LNCAP (cell line): Measurements from ENCODE around the gene SUPT6H.

Source experiments
- TF ChIP-seq, protein P1 (sequence below): fragments of 450-650 bp; IDR thresholded peaks from 2 replicates; pipeline ENCODE4 v1.5.1; 2017; ENCODE audit warnings: mild to moderate bottlenecking

The SUPT6H gene

GRCh38 chr17:28744104-28744971 lies 82.3 kb downstream of the SUPT6H start:
- TF ChIP-seq, protein P1, sequence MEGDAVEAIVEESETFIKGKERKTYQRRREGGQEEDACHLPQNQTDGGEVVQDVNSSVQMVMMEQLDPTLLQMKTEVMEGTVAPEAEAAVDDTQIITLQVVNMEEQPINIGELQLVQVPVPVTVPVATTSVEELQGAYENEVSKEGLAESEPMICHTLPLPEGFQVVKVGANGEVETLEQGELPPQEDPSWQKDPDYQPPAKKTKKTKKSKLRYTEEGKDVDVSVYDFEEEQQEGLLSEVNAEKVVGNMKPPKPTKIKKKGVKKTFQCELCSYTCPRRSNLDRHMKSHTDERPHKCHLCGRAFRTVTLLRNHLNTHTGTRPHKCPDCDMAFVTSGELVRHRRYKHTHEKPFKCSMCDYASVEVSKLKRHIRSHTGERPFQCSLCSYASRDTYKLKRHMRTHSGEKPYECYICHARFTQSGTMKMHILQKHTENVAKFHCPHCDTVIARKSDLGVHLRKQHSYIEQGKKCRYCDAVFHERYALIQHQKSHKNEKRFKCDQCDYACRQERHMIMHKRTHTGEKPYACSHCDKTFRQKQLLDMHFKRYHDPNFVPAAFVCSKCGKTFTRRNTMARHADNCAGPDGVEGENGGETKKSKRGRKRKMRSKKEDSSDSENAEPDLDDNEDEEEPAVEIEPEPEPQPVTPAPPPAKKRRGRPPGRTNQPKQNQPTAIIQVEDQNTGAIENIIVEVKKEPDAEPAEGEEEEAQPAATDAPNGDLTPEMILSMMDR: peak; percentile 3; the same call in 1 of the 2 replicates

- TF ChIP-seq, protein P1: no peak
Measured at GRCh38 chr17:28744972-28745785, 83.2 kb downstream of the SUPT6H start.

DNA sequence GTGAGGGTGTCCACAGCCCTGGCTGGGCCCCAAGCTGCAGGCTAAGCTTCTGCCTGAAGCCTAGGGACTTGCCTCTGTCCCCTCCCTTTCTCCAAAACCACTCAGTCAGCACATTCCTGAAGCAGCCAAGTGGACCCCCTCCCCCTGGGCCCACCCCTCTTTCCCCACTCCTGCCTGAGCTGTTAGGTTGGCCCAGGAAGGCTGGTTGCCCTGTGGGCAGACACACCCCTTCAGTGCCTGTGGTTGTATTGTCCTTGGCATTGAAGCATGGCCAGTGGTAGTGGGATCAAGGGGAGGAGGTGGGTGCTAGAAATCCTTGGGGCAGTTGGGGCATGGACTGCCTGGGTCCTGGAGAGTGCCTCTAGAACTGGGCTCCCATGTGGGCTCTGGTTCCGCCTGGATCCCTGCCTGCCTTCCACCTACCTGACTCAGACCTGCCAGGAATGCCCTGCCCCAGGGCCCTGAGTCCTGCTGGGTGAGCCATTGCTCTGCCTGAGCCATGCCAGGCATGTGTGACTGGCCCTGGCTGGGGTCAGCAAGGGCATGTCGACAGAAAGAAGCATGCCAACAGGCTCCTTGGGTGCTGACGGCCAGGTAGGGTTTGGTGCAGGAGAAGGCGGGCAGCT lies 83.9 kb downstream of the SUPT6H start:
- TF ChIP-seq, protein P1: no peak

GRCh38 chr17:28746611-28747050 lies 84.6 kb downstream of the SUPT6H start:
- TF ChIP-seq, protein P1: no peak

DNA sequence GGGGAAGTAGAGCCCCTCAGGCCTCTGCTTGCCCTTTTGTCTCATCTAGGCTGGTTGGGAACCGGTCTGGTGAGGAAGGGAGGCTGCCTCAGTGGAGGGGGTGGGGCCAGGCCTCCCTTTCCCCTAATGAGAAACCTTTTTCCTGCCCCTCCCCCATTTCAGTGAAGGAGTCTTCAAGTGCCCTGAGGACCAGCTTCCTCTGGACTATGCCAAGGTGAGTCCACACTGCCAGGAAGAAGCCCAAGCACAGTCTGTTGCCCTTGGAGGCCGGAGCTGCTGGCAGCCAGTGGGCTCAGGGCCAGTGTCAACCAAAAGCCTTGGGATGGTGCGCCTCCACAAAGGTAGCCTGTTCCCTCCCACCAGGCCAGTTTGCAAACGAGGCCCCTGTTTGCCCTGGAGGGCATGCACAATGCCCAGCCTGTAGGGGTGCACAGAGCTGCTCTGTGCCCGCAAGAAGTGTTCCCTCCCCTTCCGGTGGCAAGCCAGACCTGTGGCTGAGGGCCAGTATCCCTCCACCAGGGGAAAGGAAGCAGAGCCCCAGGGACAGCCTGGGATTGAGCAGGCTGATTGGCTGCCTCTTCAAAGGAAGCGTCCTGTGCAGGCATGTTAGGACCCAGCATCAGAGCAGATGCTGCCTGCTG lies 85.2 kb downstream of the SUPT6H start:
- TF ChIP-seq, protein P1: no peak

DNA sequence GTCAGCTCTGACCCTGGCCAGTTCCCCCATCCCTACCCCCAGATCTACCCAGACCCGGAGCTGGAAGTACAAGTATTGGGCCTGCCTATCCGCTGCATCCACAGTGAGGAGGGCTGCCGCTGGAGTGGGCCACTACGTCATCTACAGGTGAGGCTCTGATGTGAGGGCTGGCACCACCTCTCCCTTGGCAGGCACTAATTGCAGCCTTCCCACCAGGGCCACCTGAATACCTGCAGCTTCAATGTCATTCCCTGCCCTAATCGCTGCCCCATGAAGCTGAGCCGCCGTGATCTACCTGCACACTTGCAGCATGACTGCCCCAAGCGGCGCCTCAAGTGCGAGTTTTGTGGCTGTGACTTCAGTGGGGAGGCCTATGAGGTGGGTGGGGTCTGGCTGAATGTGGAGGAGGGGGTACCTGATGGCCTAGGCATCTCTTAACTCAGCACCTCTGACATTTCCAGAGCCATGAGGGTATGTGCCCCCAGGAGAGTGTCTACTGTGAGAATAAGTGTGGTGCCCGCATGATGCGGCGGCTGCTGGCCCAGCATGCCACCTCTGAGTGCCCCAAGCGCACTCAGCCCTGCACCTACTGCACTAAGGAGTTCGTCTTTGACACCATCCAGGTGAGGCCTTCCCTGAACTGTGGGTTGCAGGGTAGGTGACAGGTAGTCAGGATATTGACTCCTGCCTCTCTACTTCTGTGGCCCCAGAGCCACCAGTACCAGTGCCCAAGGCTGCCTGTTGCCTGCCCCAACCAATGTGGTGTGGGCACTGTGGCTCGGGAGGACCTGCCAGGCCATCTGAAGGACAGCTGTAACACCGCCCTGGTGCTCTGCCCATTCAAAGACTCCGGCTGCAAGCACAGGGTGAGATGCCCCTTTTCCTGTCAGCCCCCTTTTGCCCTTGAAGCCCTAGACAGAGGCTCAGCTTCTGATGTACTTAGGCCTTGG lies 86.1 kb downstream of the SUPT6H start:
- TF ChIP-seq, protein P1: no peak
